Neural cell (in vitro differentiated cells): ENCODE results near the gene MINK1. TPM values are rescaled to one million over a fixed set of nuclear protein-coding genes. Genes with fewer than 3 reads are reported as not detected.

Experiments
- H2AFZ ChIP-seq: fragments of 200-600, 300-800 bp; sonication (generic), shearing (Covaris generic); 2 replicates; pipeline ENCODE4 v1.6.0; 2014; ENCODE audit warnings: low read depth, mild to moderate bottlenecking, antibody characterized with exemption, low read length, moderate library complexity
- H3F3A ChIP-seq: fragments of 200-600 bp; shearing (Covaris generic); 2 replicates; pipeline ENCODE4 v1.6.1; 2016; ENCODE audit warnings: mild to moderate bottlenecking, moderate library complexity, mixed read lengths, antibody characterized with exemption, low read length; ENCODE audit not compliant: insufficient read depth, poor library complexity, severe bottlenecking
- H3K27ac ChIP-seq: fragments of 200-600, 300-800 bp; sonication (generic), shearing (Covaris generic); 2 replicates; pipeline ENCODE4 v1.5.1; 2014; ENCODE audit warnings: mild to moderate bottlenecking, low read length, moderate library complexity
- H3K27me3 ChIP-seq: fragments of 300-800, 200-600 bp; sonication (generic), shearing (Covaris generic); 2 replicates; pipeline ENCODE4 v1.6.0; 2014; ENCODE audit warnings: mild to moderate bottlenecking, low read depth, low read length, moderate library complexity; ENCODE audit not compliant: insufficient read depth
- H3K36me3 ChIP-seq: fragments of 300-800, 200-600 bp; sonication (generic), shearing (Covaris generic); 2 replicates; pipeline ENCODE4 v1.5.1; 2014; ENCODE audit warnings: mild to moderate bottlenecking, antibody characterized with exemption, low read length, moderate library complexity; ENCODE audit not compliant: insufficient read depth
- H3K4me2 ChIP-seq: fragments of 300-800, 200-600 bp; sonication (generic), shearing (Covaris generic); 2 replicates; pipeline ENCODE4 v1.6.0; 2014; ENCODE audit warnings: mild to moderate bottlenecking, low read length
- H3K4me3 ChIP-seq: fragments of 300-800, 200-600 bp; sonication (generic), shearing (Covaris generic); 2 replicates; pipeline ENCODE4 v1.5.1; 2014; ENCODE audit warnings: mild to moderate bottlenecking, low read length, moderate library complexity
- H3K79me2 ChIP-seq: fragments of 200-600 bp; shearing (Covaris generic); replicated peaks from 2 replicates; pipeline ENCODE4 v1.6.0; 2014; ENCODE audit warnings: mild to moderate bottlenecking, low read length, moderate library complexity; ENCODE audit not compliant: insufficient read depth
- H3K9ac ChIP-seq: fragments of 300-800, 200-600 bp; sonication (generic), shearing (Covaris generic); 2 replicates; pipeline ENCODE4 v1.6.1; 2016; ENCODE audit warnings: mild to moderate bottlenecking, low read length, mixed read lengths
- H3K9me2 ChIP-seq: fragments of 200-600 bp; shearing (Covaris generic); 2 replicates; pipeline ENCODE4 v1.6.1; 2016; ENCODE audit warnings: mild to moderate bottlenecking, low read length, mixed read lengths; ENCODE audit not compliant: insufficient read depth
- H3K9me3 ChIP-seq: fragments of 200-600, 300-800 bp; sonication (generic), shearing (Covaris generic); 2 replicates; pipeline ENCODE4 v1.6.1; 2016; ENCODE audit warnings: mild to moderate bottlenecking, mixed run types, low read length, moderate library complexity, mixed read lengths
- H4K20me1 ChIP-seq: fragments of 200-600 bp; shearing (Covaris generic); 2 replicates; pipeline ENCODE4 v1.6.1; 2016; ENCODE audit warnings: mild to moderate bottlenecking, mixed run types; ENCODE audit not compliant: insufficient read depth
- EP300 ChIP-seq: fragments of 450-650 bp; conservative IDR thresholded peaks from 2 replicates; pipeline ENCODE4 v1.6.1; 2014; ENCODE audit warnings: antibody characterized with exemption, mild to moderate bottlenecking, moderate library complexity; ENCODE audit not compliant: poor library complexity, severe bottlenecking
- EZH2 ChIP-seq: fragments of 200-600, 300-800 bp; shearing (Covaris generic), sonication (generic); IDR thresholded peaks from 2 replicates; pipeline ENCODE4 v1.6.1; 2014; ENCODE audit warnings: antibody characterized with exemption, low read length, borderline replicate concordance, mild to moderate bottlenecking; ENCODE audit not compliant: insufficient read depth, poor library complexity, severe bottlenecking
- MXI1 ChIP-seq: fragments of 450-650 bp; conservative IDR thresholded peaks from 2 replicates; pipeline ENCODE4 v1.6.1; 2014; ENCODE audit warnings: antibody characterized with exemption, mild to moderate bottlenecking; ENCODE audit not compliant: poor library complexity, severe bottlenecking
- POLR2AphosphoS5 ChIP-seq: IDR thresholded peaks from 2 replicates; pipeline ENCODE4 v1.6.1; 2012
- RAD21 ChIP-seq: fragments of 450-650 bp; conservative IDR thresholded peaks from 2 replicates; pipeline ENCODE4 v1.6.1; 2014; ENCODE audit warnings: antibody characterized with exemption, mild to moderate bottlenecking, moderate library complexity
- SMC3 ChIP-seq: fragments of 450-650 bp; conservative IDR thresholded peaks from 2 replicates; pipeline ENCODE4 v1.6.1; 2014; ENCODE audit warnings: antibody characterized with exemption, mild to moderate bottlenecking, moderate library complexity; ENCODE audit not compliant: poor library complexity
- polyA plus RNA-seq: library from polyadenylated mRNA; depleted of rRNA; stranded (reverse); fragments of >200 nt; gene quantifications from 2 replicates; pipeline ENCODE4 v1.2.3, GENCODE V29; 2014
- TF ChIP-seq, protein P1 (sequence below): IDR thresholded peaks from 2 replicates; pipeline ENCODE4 v1.6.1; 2012; ENCODE audit warnings: borderline replicate concordance
- TF ChIP-seq, protein P2 (sequence below): fragments of 450-650 bp; IDR thresholded peaks from 2 replicates; pipeline ENCODE4 v1.5.1; 2014; ENCODE audit warnings: antibody characterized with exemption, mild to moderate bottlenecking, moderate library complexity; ENCODE audit not compliant: poor library complexity, severe bottlenecking

The MINK1 gene
- polyA plus RNA-seq, 1 donor from 2014 or later: 38.1 TPM

DNA sequence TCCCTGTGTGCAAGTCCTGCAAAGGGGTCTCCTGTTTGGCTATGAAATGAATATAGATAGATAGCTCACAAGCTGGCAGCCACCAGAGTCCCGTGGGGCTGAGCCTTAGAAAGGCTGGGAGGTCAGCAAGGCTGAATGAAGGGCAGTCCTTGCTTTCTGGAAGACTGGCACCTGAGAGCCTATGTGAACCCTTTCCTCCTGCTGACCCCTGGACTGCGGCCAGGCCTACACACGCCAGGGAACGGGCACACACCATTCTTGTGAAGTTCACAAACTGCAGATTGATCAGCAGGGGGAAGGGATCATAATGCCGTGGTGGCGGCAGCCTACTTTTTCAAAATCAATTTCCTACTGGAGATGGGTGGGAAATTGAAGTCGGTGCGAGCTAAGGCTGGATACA, 65.2 kb downstream of the MINK1 start:
- Histone ChIP-seq H3K9me3 (no peaks in the 10 kb centered on the region), H2AFZ (no peak overlapping the region), H3F3A (no peaks in the 10 kb centered on the region), H4K20me1 (no peaks in the 10 kb centered on the region), H3K9me2 (no peaks in the 10 kb centered on the region), H3K4me2 (no peak overlapping the region), H3K27ac (no peak overlapping the region), H3K4me3 (no peak overlapping the region), H3K9ac (no peak overlapping the region), H3K79me2 (no peaks in the 10 kb centered on the region), H3K36me3 (no peaks in the 10 kb centered on the region), H3K27me3 (no peaks in the 10 kb centered on the region)
- TF ChIP-seq, protein P1, sequence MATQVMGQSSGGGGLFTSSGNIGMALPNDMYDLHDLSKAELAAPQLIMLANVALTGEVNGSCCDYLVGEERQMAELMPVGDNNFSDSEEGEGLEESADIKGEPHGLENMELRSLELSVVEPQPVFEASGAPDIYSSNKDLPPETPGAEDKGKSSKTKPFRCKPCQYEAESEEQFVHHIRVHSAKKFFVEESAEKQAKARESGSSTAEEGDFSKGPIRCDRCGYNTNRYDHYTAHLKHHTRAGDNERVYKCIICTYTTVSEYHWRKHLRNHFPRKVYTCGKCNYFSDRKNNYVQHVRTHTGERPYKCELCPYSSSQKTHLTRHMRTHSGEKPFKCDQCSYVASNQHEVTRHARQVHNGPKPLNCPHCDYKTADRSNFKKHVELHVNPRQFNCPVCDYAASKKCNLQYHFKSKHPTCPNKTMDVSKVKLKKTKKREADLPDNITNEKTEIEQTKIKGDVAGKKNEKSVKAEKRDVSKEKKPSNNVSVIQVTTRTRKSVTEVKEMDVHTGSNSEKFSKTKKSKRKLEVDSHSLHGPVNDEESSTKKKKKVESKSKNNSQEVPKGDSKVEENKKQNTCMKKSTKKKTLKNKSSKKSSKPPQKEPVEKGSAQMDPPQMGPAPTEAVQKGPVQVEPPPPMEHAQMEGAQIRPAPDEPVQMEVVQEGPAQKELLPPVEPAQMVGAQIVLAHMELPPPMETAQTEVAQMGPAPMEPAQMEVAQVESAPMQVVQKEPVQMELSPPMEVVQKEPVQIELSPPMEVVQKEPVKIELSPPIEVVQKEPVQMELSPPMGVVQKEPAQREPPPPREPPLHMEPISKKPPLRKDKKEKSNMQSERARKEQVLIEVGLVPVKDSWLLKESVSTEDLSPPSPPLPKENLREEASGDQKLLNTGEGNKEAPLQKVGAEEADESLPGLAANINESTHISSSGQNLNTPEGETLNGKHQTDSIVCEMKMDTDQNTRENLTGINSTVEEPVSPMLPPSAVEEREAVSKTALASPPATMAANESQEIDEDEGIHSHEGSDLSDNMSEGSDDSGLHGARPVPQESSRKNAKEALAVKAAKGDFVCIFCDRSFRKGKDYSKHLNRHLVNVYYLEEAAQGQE: no peak
- TF ChIP-seq, protein P2, sequence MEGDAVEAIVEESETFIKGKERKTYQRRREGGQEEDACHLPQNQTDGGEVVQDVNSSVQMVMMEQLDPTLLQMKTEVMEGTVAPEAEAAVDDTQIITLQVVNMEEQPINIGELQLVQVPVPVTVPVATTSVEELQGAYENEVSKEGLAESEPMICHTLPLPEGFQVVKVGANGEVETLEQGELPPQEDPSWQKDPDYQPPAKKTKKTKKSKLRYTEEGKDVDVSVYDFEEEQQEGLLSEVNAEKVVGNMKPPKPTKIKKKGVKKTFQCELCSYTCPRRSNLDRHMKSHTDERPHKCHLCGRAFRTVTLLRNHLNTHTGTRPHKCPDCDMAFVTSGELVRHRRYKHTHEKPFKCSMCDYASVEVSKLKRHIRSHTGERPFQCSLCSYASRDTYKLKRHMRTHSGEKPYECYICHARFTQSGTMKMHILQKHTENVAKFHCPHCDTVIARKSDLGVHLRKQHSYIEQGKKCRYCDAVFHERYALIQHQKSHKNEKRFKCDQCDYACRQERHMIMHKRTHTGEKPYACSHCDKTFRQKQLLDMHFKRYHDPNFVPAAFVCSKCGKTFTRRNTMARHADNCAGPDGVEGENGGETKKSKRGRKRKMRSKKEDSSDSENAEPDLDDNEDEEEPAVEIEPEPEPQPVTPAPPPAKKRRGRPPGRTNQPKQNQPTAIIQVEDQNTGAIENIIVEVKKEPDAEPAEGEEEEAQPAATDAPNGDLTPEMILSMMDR: no peak
- TF ChIP-seq POLR2AphosphoS5: no peak
- TF ChIP-seq SMC3: no peak
- TF ChIP-seq EZH2: no peak
- TF ChIP-seq EP300: no peak
- no peak for TF ChIP-seq MXI1
- no peak for TF ChIP-seq RAD21

DNA sequence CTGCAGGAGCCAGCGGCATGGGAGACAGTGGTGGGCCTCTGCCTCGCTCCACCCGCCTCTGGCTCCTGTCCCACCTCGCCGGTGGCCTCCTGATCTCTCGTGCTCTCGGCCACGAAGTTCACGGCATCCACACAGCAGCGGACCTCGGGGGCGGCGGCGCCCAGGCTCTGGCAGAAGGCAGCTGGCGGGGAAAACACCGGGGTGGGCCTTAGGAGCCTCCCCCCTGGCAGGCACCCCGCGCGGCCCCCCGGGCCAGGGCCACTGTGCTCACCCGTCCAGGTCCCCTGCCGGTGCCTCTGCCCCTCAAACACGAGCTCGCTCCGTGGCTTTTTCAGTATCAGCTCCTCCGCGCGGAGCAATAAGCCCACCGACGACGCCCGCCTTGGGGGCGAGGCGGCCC, 65.8 kb downstream of the MINK1 start:
- Histone ChIP-seq H3K9me2 (no peaks in the 10 kb centered on the region), H3K4me2 (no peak overlapping the region), H3K79me2 (no peaks in the 10 kb centered on the region), H3K36me3 (no peaks in the 10 kb centered on the region), H4K20me1 (no peaks in the 10 kb centered on the region), H3K27me3 (no peaks in the 10 kb centered on the region), H2AFZ (no peak overlapping the region), H3K4me3 (no peak overlapping the region), H3K9me3 (no peaks in the 10 kb centered on the region), H3K27ac (no peak overlapping the region), H3F3A (no peaks in the 10 kb centered on the region), H3K9ac (no peak overlapping the region)
- no peak for TF ChIP-seq EP300
